ENCODE data around the gene AP3S1.
"Not testable (repeated sequence)": the region's sequence is repeated elsewhere in the genome, so short reads cannot be mapped to it uniquely, and the experiment has no call there.

The AP3S1 gene

GRCh38 chr5:115873392-115873791 is 31.7 kb downstream of the AP3S1 start:
- ATAC-seq = no peak

GRCh38 chr5:115875447-115875846 is 33.7 kb downstream of the AP3S1 start:
- ATAC-seq = no peak

DNA sequence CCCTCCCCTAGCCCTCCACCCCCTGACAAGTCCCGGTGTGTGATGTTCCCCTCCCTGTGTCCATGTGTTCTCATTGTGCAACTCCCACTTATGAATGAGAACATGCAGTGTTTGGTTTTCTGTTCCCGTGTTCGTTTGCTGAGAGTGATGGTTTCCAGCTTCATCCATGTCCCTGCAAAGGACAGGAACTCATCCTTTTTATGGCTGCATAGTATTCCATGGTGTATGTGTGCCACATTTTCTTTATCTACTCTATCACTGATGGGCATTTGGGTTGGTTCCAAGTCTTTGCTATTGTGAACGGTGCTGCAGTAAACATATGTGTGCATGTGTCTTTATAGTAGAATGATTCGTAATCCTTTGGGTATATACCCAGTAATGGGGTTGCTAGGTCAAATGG is 35.6 kb downstream of the AP3S1 start:
- ATAC-seq = not testable (repeated sequence)

GRCh38 chr5:115882434-115882833 is 40.7 kb downstream of the AP3S1 start:
- ATAC-seq = not testable (repeated sequence)

GRCh38 chr5:115884704-115885103 is 43.0 kb downstream of the AP3S1 start:
- no peak for ATAC-seq

DNA sequence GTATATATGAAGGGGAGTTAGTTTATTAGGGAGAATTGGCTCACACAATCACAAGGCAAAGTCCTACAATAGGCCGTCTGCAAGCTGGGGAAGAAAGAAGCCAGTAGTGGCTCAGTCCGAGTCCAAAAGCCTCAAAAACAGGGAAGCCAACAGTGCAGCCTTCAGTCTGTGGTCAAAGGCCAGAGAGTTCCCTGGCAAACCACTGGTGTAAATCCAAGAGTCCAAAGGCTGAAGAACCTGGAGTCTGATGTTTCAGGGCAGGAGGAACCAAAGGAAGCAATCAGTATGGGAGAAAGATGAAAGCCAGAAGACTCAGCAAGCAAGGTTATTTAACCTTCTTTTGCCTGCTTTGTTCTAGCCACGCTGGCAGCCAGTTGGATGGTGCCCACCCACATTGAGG is 43.5 kb downstream of the AP3S1 start:
- ATAC-seq = not testable (repeated sequence)

GRCh38 chr5:115888027-115888426 is 46.3 kb downstream of the AP3S1 start:
- ATAC-seq = no peak

DNA sequence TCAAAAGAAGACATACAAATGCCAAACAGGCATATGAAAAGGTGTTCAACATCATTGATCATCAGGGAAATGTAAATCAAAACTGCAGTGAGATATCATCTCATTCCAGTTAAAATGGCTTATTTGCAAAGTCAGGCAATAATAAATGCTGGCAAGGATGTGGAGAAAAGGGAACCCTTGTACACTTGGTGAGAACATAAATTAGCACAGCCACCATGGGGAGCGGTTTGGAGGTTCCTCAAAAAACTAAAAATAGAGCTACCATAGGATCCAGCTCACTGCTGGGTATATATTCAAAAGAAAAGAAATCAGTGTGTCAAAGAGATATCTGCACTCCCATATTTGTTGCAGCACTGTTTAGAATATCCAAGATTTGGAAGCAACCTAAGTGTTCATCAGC is 50.3 kb downstream of the AP3S1 start:
- no peak for ATAC-seq

- ATAC-seq = no peak
Measured at GRCh38 chr5:115894342-115894741, 52.6 kb downstream of the AP3S1 start.

- ATAC-seq = no peak
Measured at GRCh38 chr5:115895821-115896220, 54.1 kb downstream of the AP3S1 start.

GRCh38 chr5:115898656-115899055 is 56.9 kb downstream of the AP3S1 start:
- ATAC-seq = no peak

- ATAC-seq = no peak
Measured at GRCh38 chr5:115907177-115907576, 65.4 kb downstream of the AP3S1 start.

DNA sequence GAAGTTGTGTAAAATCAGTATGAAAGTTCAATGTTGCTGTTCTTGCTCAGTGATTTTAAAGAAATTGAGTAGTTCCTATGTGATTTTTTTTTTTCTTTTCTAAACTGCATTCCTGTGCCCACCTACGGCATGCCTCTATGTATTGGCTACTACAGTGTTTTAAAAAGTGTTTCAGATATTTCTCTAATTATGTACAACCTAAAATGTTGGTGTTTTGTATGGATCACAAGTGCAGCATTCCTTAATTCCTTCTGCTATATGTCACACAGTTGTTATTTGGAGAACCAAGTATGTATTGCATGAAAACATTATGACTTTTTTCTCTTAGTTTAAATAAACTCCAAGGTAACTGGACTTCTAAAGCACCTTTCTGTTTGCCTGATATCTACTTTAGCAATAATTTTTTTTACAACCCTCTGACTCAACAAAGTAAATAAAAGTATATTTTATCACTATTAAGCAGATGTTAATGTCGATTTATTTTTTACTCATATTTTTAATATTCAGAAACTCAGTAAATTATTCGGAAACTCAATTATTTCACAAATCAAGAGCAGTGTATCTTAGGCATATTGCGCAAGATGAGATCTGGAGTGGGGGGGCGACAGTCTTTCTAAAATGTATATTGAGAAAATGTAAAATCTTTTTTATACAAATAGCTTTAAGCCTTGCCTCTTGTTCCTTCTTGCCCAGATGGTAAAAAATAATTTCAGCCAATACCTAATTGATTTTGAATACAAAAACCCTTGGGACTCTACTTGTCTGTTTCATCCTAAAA is 72.1 kb downstream of the AP3S1 start:
- not testable (repeated sequence) for ATAC-seq

DNA sequence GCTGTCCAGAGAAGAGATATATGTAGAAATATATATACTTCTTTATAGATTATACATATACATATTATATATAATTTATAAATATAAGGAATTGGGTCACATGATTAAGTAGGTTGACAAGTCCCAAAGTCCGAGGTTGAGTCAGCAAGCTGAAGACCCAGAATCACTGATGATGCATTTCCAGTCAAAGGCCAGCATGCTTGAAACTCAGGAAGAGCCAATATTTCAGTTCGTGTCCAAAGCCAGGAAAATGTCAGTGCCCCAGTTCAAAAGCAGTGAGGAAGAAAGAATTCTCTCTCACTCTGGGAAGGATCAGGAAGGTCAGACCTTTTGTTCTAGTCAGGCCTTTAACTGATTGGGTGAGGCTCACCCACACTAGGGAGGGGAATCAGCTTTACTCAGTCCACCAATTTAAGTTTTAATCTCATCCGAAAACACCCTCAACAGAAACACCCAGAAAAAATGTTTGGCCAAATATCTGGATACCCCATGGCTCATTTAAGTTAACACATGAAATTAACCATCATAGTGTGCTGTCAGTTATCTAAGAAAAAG is 78.5 kb downstream of the AP3S1 start:
- ATAC-seq = no peak

DNA sequence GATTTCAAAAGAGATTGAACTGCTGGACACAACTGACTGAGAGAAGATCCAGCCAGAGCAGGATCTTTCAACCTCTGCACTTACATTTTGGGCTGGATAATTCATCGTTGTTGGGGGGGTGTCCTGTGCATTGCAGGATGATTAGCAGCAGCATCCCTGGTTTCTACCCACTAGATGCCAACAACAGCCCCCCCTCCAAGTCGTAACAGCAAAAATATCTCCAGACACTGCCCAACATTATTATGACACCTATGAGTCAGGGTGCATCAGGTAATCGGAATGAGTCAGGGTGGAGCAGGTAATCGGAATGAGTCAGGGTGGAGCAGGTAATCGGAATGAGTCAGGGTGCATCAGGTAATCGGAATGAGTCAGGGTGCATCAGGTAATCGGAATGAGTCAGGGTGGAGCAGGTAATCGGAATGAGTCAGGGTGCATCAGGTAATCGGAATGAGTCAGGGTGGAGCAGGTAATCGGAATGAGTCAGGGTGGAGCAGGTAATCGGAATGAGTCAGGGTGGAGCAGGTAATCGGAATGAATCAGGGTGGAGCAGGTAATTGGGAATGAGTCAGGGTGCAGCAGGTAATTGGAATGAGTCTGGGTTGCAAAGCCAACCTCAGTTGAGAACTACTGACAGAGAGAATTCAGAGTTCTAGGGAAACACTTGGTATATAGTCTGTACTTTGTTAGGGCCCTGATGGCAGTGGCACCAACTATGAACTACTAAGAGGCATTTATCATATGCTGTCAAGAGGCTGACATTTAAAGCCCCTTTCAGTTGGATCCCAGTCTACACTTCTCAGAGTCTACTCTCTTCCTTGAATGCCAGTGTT is 87.1 kb downstream of the AP3S1 start:
- not testable (repeated sequence) for ATAC-seq

DNA sequence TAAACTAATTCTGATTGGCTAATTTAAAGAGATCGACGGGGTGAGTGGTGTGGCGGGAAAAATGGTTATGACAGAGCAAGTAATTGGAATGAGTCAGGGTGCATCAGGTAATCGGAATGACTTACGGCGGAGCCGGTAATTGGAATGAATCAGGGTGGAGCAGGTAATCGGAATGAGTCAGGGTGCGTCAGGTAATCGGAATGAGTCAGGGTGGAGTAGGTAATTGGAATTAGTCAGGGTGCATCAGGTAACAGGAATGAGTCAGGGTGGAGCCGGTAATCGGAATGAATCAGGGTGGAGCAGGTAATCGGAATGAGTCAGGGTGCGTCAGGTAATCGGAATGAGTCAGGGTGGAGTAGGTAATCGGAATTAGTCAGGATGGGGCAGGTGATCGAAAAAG is 88.4 kb downstream of the AP3S1 start:
- not testable (repeated sequence) for ATAC-seq

- ATAC-seq = no peak
Measured at GRCh38 chr5:115930630-115931337, 89.0 kb downstream of the AP3S1 start.

- ATAC-seq = no peak
Measured at GRCh38 chr5:115932991-115933390, 91.3 kb downstream of the AP3S1 start.

DNA sequence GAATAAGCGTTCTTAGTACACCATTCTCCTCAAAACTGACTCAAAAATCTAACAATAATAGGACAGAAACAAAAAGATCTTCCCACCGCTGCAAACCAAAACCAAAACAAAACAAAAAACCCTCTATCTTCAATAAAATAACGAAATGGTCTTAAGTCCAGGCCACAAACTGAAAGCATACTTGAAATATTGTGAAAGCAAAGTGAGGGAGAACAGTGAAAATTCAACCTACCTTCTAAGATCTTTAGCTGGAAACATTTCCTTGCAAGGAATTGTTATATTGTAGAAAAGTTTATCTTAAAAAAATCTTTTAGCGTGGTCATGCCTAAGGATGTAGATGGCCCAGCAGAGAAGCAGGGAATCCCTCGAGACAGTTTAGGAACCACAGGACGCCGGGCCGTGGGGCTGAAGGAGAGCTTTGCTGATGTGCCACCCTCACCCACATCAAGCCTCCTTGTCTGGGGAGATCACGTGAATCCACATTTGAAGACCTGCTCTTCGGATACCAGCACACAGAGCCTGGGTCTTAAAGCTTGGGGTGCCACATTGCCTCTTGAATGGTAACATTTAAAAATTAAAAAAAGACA is 92.7 kb downstream of the AP3S1 start:
- no peak for ATAC-seq

GRCh38 chr5:115936031-115936430 is 94.3 kb downstream of the AP3S1 start:
- ATAC-seq = no peak

DNA sequence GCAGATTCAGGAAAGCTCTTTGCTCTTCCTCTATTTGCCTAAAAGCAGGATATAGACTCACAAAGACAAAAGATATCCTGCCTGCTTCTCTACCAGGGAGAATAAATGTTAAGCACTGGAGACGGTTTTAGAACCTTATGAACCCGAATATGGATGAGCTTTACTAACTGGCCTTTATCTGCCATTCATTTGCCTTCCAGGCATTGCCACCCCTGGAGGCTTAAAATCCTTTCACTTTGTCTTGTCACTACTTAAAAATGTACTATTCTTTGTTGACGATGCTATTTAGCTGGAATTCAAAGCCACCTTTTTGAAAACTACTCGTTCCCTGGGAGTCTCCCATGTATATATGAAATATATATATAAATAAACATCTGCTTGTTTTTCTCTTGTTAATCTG is 97.3 kb downstream of the AP3S1 start:
- no peak for ATAC-seq

GRCh38 chr5:115940080-115940810 is 98.5 kb downstream of the AP3S1 start:
- no peak for ATAC-seq

Measured in activated CD4-positive, CD25-positive, alpha-beta regulatory T cell treated with anti-CD3 and anti-CD28 coated beads, Interleukin-2, amount 50 U/mL, for 24 hours (primary cell).